MCF 10A (cell line): ENCODE data around the gene PDHA1. TPM values are rescaled to one million over a fixed set of nuclear protein-coding genes. Genes with fewer than 3 reads are reported as not detected.

Source experiments
- BruUV-seq: library from RNA; stranded (reverse); fragments of 400-500 nt; replicated peaks from 2 replicates; lab custom pipeline; 2021; lab: Mats Ljungman, UMichigan
- CTCF ChIA-PET: fragments of 300-600 bp; sonication (Branson Sonifier 250); formaldehyde crosslinking; extraction: SDS; loops from one replicate; lab custom pipeline; 2021; ENCODE audit warnings: antibody characterized with exemption, inconsistent platforms; lab: Yijun Ruan, JAX
- POLR2A ChIA-PET: fragments of 300-600, 350-650 bp; sonication (Branson Sonifier 250); formaldehyde crosslinking; extraction: SDS; loops from one replicate; lab custom pipeline; 2020; ENCODE audit warnings: antibody characterized with exemption, inconsistent platforms; lab: Yijun Ruan, JAX
- DNase-seq: peaks from one replicate; pipeline ENCODE4 v3.0.0-alpha.2; 2018; ENCODE audit not compliant: unreplicated experiment
- H3K27ac Mint-ChIP-seq: one replicate; pipeline ENCODE4 v1.8.0; 2022; ENCODE audit warnings: mild to moderate bottlenecking, low read depth, mixed read lengths; ENCODE audit not compliant: unreplicated experiment
- H3K27me3 Mint-ChIP-seq: one replicate; pipeline ENCODE4 v1.8.0; 2022; ENCODE audit warnings: mixed read lengths; ENCODE audit not compliant: insufficient read depth, unreplicated experiment
- H3K36me3 Mint-ChIP-seq: one replicate; pipeline ENCODE4 v1.8.0; 2022; ENCODE audit warnings: mild to moderate bottlenecking, moderate library complexity, mixed read lengths; ENCODE audit not compliant: insufficient read depth, unreplicated experiment
- H3K4me1 Mint-ChIP-seq: one replicate; pipeline ENCODE4 v1.8.0; 2022; ENCODE audit warnings: mixed read lengths; ENCODE audit not compliant: insufficient read depth, unreplicated experiment
- H3K4me3 Mint-ChIP-seq: one replicate; pipeline ENCODE4 v1.8.0; 2022; ENCODE audit warnings: mild to moderate bottlenecking, moderate library complexity, mixed read lengths; ENCODE audit not compliant: unreplicated experiment
- H3K9me3 Mint-ChIP-seq: one replicate; pipeline ENCODE4 v1.8.0; 2022; ENCODE audit warnings: mixed read lengths; ENCODE audit not compliant: unreplicated experiment
- intact Hi-C: fragments of 100-400 bp; cut with micrococcal nuclease; formaldehyde crosslinking; loops from 2 replicates; pipeline ENCODE4 v1.14.1; 2022
- total RNA-seq: library from RNA; stranded (reverse); gene quantifications from 2 replicates; pipeline ENCODE4 v1.2.3, GENCODE V29; 2022
- TF ChIP-seq, protein P1 (sequence below): fragments of 200-600 bp; IDR thresholded peaks from one replicate; pipeline ENCODE4 v1.8.0; 2022; ENCODE audit warnings: antibody characterized with exemption, mild to moderate bottlenecking; ENCODE audit not compliant: unreplicated experiment

The PDHA1 gene
- total RNA-seq, 1 experiment from 2014 or later, result 220 TPM

DNA sequence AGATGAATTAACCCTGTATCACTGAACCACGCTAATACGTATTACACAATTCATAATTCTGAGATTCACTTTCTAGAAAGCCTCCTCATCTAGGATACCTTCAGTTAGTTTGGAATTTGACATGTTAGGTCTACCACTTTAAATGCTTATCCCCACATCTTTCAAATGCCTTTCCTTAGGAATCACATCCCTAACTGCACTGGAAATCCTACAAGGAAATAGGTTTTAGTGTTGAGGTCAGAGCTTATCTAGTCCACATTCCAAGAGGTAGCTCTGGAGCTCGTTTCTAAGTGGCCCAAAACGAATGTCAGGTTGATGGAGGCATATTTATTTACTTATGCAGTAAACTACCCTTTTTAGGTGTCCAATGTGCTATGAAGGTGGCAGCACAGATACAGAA lies 18.0 kb downstream of the PDHA1 start:
- peaks cover 37% of the 10 kb centered on the region for H3K36me3 Mint-ChIP-seq
- no peak for DNase-seq
- BruUV-seq, result no TSS peak
- H3K27ac Mint-ChIP-seq, result no peak overlapping the region
- no peaks in the 10 kb centered on the region for H3K27me3 Mint-ChIP-seq
- H3K4me1 Mint-ChIP-seq, result no peaks in the 10 kb centered on the region
- intact Hi-C loops, result no loop called here
- H3K4me3 Mint-ChIP-seq, result no peak overlapping the region
- TF ChIP-seq, protein P1, sequence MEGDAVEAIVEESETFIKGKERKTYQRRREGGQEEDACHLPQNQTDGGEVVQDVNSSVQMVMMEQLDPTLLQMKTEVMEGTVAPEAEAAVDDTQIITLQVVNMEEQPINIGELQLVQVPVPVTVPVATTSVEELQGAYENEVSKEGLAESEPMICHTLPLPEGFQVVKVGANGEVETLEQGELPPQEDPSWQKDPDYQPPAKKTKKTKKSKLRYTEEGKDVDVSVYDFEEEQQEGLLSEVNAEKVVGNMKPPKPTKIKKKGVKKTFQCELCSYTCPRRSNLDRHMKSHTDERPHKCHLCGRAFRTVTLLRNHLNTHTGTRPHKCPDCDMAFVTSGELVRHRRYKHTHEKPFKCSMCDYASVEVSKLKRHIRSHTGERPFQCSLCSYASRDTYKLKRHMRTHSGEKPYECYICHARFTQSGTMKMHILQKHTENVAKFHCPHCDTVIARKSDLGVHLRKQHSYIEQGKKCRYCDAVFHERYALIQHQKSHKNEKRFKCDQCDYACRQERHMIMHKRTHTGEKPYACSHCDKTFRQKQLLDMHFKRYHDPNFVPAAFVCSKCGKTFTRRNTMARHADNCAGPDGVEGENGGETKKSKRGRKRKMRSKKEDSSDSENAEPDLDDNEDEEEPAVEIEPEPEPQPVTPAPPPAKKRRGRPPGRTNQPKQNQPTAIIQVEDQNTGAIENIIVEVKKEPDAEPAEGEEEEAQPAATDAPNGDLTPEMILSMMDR, result no peak
- CTCF ChIA-PET, result interaction anchor here (0.6 to 1.6 kb wide), 7 partner anchors 9 to 700 kb away, joined by 3 to 6 read pairs (median 3); no protein-coding TSS in a partner anchor
- H3K9me3 Mint-ChIP-seq, result no peaks in the 10 kb centered on the region
- POLR2A ChIA-PET, result interaction anchor here (0.6 to 0.7 kb wide), 2 partner anchors 654 to 796 kb away, joined by 3 read pairs; no protein-coding TSS in a partner anchor

DNA sequence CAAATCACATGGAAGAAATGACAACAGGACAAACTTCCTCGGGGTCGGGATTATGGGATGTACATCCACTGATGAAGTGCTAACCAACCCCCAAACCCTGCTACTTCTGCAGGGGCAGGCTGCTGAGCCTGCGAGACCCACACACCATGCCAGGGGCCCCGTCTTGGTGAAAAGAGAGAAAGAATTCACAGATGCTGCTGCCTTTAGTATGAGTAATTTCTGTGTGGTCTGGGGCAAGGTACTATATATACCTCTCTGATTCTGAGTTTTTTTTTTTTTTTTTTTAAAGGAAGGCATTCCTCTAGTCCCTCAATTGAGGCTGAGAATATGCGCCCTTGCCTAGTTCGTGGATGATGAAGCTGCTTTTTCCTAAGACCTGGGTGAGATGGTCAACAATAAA lies 24.8 kb downstream of the PDHA1 start:
- BruUV-seq, result no TSS peak
- Mint-ChIP-seq H3K9me3 (no peaks in the 10 kb centered on the region), H3K4me1 (no peaks in the 10 kb centered on the region), H3K27me3 (no peaks in the 10 kb centered on the region), H3K36me3 (peaks cover 15% of the 10 kb centered on the region), H3K27ac (no peak overlapping the region), H3K4me3 (no peak overlapping the region)
- CTCF ChIA-PET, result interaction anchor here (0.6 to 2.2 kb wide), 2 partner anchors 147 to 166 kb away, joined by 4 to 11 read pairs; no protein-coding TSS in a partner anchor
- no peak for DNase-seq
- POLR2A ChIA-PET, result no interaction called here
- intact Hi-C loops, result no loop called here
- TF ChIP-seq, protein P1, result no peak

DNA sequence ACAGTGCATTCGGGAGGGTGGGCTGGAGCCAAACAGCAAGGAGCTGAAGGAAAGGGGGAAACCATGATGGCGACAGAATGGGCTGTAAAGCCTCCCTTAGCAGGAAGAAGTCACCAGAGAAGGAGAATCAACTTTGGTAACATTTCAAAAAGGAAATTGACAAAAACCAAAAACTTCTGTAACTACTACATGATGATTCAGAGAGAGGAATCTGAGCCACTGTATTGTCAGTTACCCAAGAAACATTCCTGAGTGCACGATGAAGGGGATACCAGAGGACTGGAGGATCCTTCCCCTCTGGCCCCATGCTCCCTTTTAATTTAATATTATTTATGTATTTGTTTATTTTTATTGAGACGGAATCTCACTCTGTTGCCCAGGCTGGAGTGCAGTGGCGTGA lies 26.3 kb downstream of the PDHA1 start:
- Mint-ChIP-seq H3K4me3 (no peak overlapping the region), H3K27me3 (no peaks in the 10 kb centered on the region), H3K36me3 (peaks cover 1% of the 10 kb centered on the region), H3K27ac (no peak overlapping the region), H3K4me1 (no peaks in the 10 kb centered on the region), H3K9me3 (no peaks in the 10 kb centered on the region)
- TF ChIP-seq, protein P1, result no peak
- no peak for DNase-seq
- intact Hi-C loops, result loop anchor here (5.0 kb wide), 1 partner anchor 532 kb away; no protein-coding TSS in a partner anchor
- no TSS peak for BruUV-seq
- ChIA-PET CTCF (interaction anchor here (0.7 kb wide), 1 partner anchor 534 kb away, joined by 3 read pairs; no protein-coding TSS in a partner anchor), POLR2A (no interaction called here)

DNA sequence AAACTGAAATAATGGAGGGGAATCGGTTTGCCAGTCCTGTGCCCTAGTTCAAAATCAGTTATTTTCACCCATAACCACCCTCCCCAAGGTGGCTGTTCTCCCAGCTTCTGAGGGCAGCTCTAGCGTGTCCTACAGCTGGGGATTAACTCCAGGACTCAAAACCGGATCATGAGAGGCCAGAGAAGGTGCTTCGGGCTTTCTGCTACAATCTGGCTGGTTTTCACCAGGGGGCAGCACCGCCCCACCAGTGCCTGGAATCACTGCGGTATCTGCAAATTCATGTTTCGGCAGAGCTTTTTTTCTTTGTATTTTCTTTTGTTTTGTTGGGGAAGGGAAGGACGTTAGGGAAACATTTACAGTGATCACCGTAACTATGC lies 28.4 kb downstream of the PDHA1 start:
- ChIA-PET POLR2A (interaction anchor here (0.5 to 1.0 kb wide), 3 partner anchors 151 to 195 kb away, joined by 3 to 4 read pairs (median 3); no protein-coding TSS in a partner anchor), CTCF (interaction anchor here (0.6 to 2.9 kb wide), 26 partner anchors 10 to 1570 kb away, joined by 3 to 38 read pairs (median 3); no protein-coding TSS in a partner anchor)
- Mint-ChIP-seq H3K4me3 (peak overlapping the region; percentile 79), H3K36me3 (no peaks in the 10 kb centered on the region), H3K27me3 (no peaks in the 10 kb centered on the region), H3K4me1 (no peaks in the 10 kb centered on the region), H3K9me3 (no peaks in the 10 kb centered on the region), H3K27ac (peak overlapping the region; percentile 35)
- DNase-seq, result peak; percentile 63
- BruUV-seq, result no TSS peak
- intact Hi-C loops, result loop anchor here (1.0 to 5.0 kb wide), 3 partner anchors 163 to 530 kb away; no protein-coding TSS in a partner anchor
- TF ChIP-seq, protein P1, result peak; percentile 59
